Measurements from ENCODE around the gene RFC4. TPM values are rescaled to one million over a fixed set of nuclear protein-coding genes. Genes with fewer than 3 reads are reported as not detected.

Gene RFC4
- total and polyA plus RNA-seq, 9 of the 15 experiments (the other 6 are each of a cell fraction or from before 2014, with no cell fraction given) = 105 to 227 (median 180) TPM

GRCh38 chr3:186772701-186773417 lies 33.4 kb downstream of the RFC4 start:
- 58% methylated on average over 17 of the region's 28 CpGs for WGBS (ENCODE audit: insufficient coverage, low coverage, missing lambda C conversion rate)
- Histone ChIP-seq H3K4me1 (replicated peaks in 1 of 2; ENCODE audit: control insufficient read depth in 2 of 2, insufficient read depth in 2 of 2, low read length in 2 of 2) (peaks cover 0 to 13% of the 10 kb centered on the region in 2 experiments; a peak in 2 of 5 replicates), H3K27me3 (ENCODE audit: control insufficient read depth in 2 of 2, insufficient read depth in 2 of 2, low read length in 2 of 2) (peaks cover 0 to 10% of the 10 kb centered on the region in 2 experiments; a peak in 2 of 5 replicates), H3K4me3 (no peak overlapping the region), H3K27ac (ENCODE audit: extremely low read depth, low read depth, low read length) (no peak overlapping the region), H3K36me3 (ENCODE audit: control insufficient read depth, insufficient read depth, low read length) (no peaks in the 10 kb centered on the region), H3K79me2 (ENCODE audit: control insufficient read depth, insufficient read depth, low read length) (no peaks in the 10 kb centered on the region), H3K9ac (ENCODE audit: insufficient read depth in 1 of 2, low read depth in 2 of 2, low read length in 2 of 2) (peak overlapping the region in 1 of 2 experiments; percentile 43; a peak in 1 of 4 replicates), H3K9me3 (replicated peaks; ENCODE audit: control insufficient read depth, insufficient read depth, low read depth, low read length) (no peaks in the 10 kb centered on the region), H3K9me1 (ENCODE audit: control insufficient read depth, insufficient read depth, low read length) (no peaks in the 10 kb centered on the region), H4K20me1 (replicated peaks; ENCODE audit: control insufficient read depth, insufficient read depth, low read length) (no peaks in the 10 kb centered on the region), H2AFZ (ENCODE audit: low read depth, low read length) (no peak overlapping the region; the same call in 1 of the 2 replicates), H3K4me2 (ENCODE audit: insufficient read depth, low read length) (no peak overlapping the region)
- no peak for DNase-seq (ENCODE audit: extremely low read depth in 1 of 4, low spot score in 3 of 4)
- POLR2A ChIA-PET = interaction anchor here (1.2 to 4.5 kb wide), 3 partner anchors 9 to 192 kb away, joined by 3 to 68 read pairs (median 5); partner anchors contain the start of gene EIF4A2
- BruUV-seq (replicated peaks) = no TSS peak
- CTCF ChIA-PET (ENCODE audit: low intra/inter-chr PET ratio) = interaction anchor here (0.7 kb wide), 1 partner anchor 479 kb away, joined by 3 read pairs; no protein-coding TSS in a partner anchor
- TF ChIP-seq GABPB2 (CRISPR knock-in tag; conservative IDR thresholded peaks at IDR 0.05) = no peak
- no peak for TF ChIP-seq ZBTB33 (CRISPR knock-in tag; IDR thresholded peaks at IDR 0.05)
- no peak for TF ChIP-seq UBTF (IDR thresholded peaks at IDR 0.05; ENCODE audit: borderline replicate concordance in 1 of 2, low read depth in 2 of 2, low read length in 2 of 2)
- TF ChIP-seq U2AF1 (optimal IDR thresholded peaks at IDR 0.05; ENCODE audit: low read depth, low read length) = no peak
- no peak for TF ChIP-seq GABPA (tag; conservative IDR thresholded peaks at IDR 0.05; ENCODE audit: low read depth)
- no peak for TF ChIP-seq IRF9 (tag; IDR thresholded peaks at IDR 0.05)
- TF ChIP-seq E2F5 (CRISPR knock-in tag; IDR thresholded peaks at IDR 0.05) = no peak
- no peak for TF ChIP-seq HMG20A (CRISPR knock-in tag; conservative IDR thresholded peaks at IDR 0.05)
- TF ChIP-seq ATF2 (CRISPR knock-in tag; IDR thresholded peaks at IDR 0.05) = no peak
- TF ChIP-seq FOXO4 (CRISPR knock-in tag; IDR thresholded peaks at IDR 0.05) = no peak
- FAIRE-seq = no peak
- peak; percentile 27 for ATAC-seq
- intact Hi-C loops (cut with micrococcal nuclease) = no loop called here
- in situ Hi-C loops (cut with MboI) = no loop called here

Data from K562 (cell line).